UCSD-AML1 (cell line): ENCODE measurements around the gene ARHGEF1.
A peak's percentile ranks its signal among the peaks of the same experiment; 100 is the strongest.

ENCODE experiments used
- DNase-seq: peaks from one replicate; lab custom pipeline; 2025; ENCODE audit not compliant: unreplicated experiment; lab: John Stamatoyannopoulos, UW

ARHGEF1 gene

GRCh38 chr19:41945135-41945766 lies 62.3 kb downstream of the ARHGEF1 start:
- no peak for DNase-seq

- no peak for DNase-seq
Measured at GRCh38 chr19:41947091-41947490, 64.1 kb downstream of the ARHGEF1 start.

- DNase-seq = peak; percentile 78
Measured at GRCh38 chr19:41951686-41952172, 68.7 kb downstream of the ARHGEF1 start.

- no peak for DNase-seq
Measured at GRCh38 chr19:41955521-41955920, 72.5 kb downstream of the ARHGEF1 start.

GRCh38 chr19:41956621-41957020 lies 73.6 kb downstream of the ARHGEF1 start:
- no peak for DNase-seq
